HepG2 (cell line): ENCODE results near the gene SLC4A7. TPM values are rescaled to one million over a fixed set of nuclear protein-coding genes. Genes with fewer than 3 reads are reported as not detected.

Source experiments
- ATAC-seq: fragments of 200-7000 bp; cut with Tn5 transposase; 3 replicates; pipeline ENCODE4 v1.9.1; 2020; ENCODE audit warnings: mild to moderate bottlenecking, moderate library complexity
- BruUV-seq: library from RNA; stranded (reverse); fragments of 400-500 nt; replicated peaks from 2 replicates; lab custom pipeline; 2021; lab: Mats Ljungman, UMichigan
- CTCF ChIA-PET: fragments of 300-600 bp; formaldehyde crosslinking; extraction: SDS; loops from one replicate; lab custom pipeline; 2021; ENCODE audit warnings: low total read pairs, inconsistent platforms, low intra/inter-chr PET ratio; lab: Yijun Ruan, JAX
- POLR2A ChIA-PET: fragments of 350-600 bp; sonication (Branson Sonifier 250); formaldehyde crosslinking; loops from one replicate; lab custom pipeline; 2020; ENCODE audit warnings: antibody characterized with exemption, inconsistent platforms; lab: Yijun Ruan, JAX
- DNase-seq: peaks from one replicate; pipeline ENCODE4 v3.0.0-alpha.2; 2015; ENCODE audit warnings: low spot score
- FAIRE-seq: peaks from 3 replicates; lab custom pipeline; 2011; peaks lifted over from hg19 to GRCh38; lab: Jason Lieb, UNC
- H2AFZ ChIP-seq: one replicate; pipeline ENCODE4 v1.6.1; 2011; ENCODE audit warnings: low read length, inconsistent platforms
- H3K27ac ChIP-seq: fragments of 300-600 bp; 3 replicates; pipeline ENCODE4 v1.8.0; 2011; ENCODE audit warnings: mixed run types, mild to moderate bottlenecking, mixed read lengths, low read length, inconsistent platforms; ENCODE audit not compliant: insufficient read depth; ENCODE audit errors: extremely low read length
- H3K27me3 ChIP-seq, 2 experiments: fragments of 200-600 bp in 1 of 2; 2 replicates in 1 of 2; 3 replicates in 1 of 2; pipeline versions ENCODE4 v1.6.0 to v1.8.0; 2011; ENCODE audit warnings: low read length in 2 of 2, mild to moderate bottlenecking in 2 of 2, moderate library complexity in 2 of 2, inconsistent platforms in 1 of 2; ENCODE audit not compliant: insufficient read depth in 2 of 2, control insufficient read depth in 1 of 2
- H3K36me3 ChIP-seq, 2 experiments: fragments of 200-600 bp in 1 of 2; replicated peaks in 1 of 2; 2 replicates in 1 of 2; 3 replicates in 1 of 2; pipeline versions ENCODE4 v1.5.1 to v1.8.0; 2011; ENCODE audit warnings: low read length in 2 of 2, inconsistent platforms in 1 of 2; ENCODE audit not compliant: insufficient read depth in 2 of 2, control insufficient read depth in 1 of 2
- H3K4me1 ChIP-seq: 2 replicates; pipeline ENCODE4 v1.5.1; 2012; ENCODE audit warnings: low read length, inconsistent platforms; ENCODE audit not compliant: insufficient read depth
- H3K4me2 ChIP-seq: 2 replicates; pipeline ENCODE4 v1.6.0; 2011; ENCODE audit warnings: low read depth, low read length, inconsistent platforms
- H3K4me3 ChIP-seq, 3 experiments: fragments of 200-600 bp in 1 of 3; sonication (generic), shearing (Covaris generic) in 1 of 3; replicated peaks in 1 of 3; 2 replicates each; pipeline ENCODE4 v1.5.1; 2011 to 2016; ENCODE audit warnings: low read length in 3 of 3, inconsistent platforms in 2 of 3, low read depth in 2 of 3, mild to moderate bottlenecking in 2 of 3, control low read depth in 1 of 3, mixed read lengths in 1 of 3; ENCODE audit not compliant: insufficient read depth in 1 of 3
- H3K79me2 ChIP-seq: one replicate; pipeline ENCODE4 v1.6.1; 2011; ENCODE audit warnings: low read length, inconsistent platforms; ENCODE audit not compliant: insufficient read depth
- H3K9ac ChIP-seq: 2 replicates; pipeline ENCODE4 v1.6.0; 2011; ENCODE audit warnings: mild to moderate bottlenecking, low read depth, low read length, inconsistent platforms; ENCODE audit not compliant: insufficient read depth
- H3K9me3 ChIP-seq: 2 replicates; pipeline ENCODE4 v1.5.1; 2012; ENCODE audit warnings: mild to moderate bottlenecking, low read length
- H4K20me1 ChIP-seq: 2 replicates; pipeline ENCODE4 v1.6.0; 2011; ENCODE audit warnings: inconsistent platforms, mild to moderate bottlenecking, low read length, moderate library complexity; ENCODE audit not compliant: insufficient read depth
- ATF6 ChIP-seq: sonication (generic); formaldehyde crosslinking; conservative IDR thresholded peaks from 2 replicates; pipeline ENCODE4 v1.4.0; 2020; ENCODE audit warnings: missing genetic modification reagents
- CENPT ChIP-seq: sonication (generic); formaldehyde crosslinking; IDR thresholded peaks from 2 replicates; pipeline ENCODE4 v1.8.0; 2022; ENCODE audit warnings: low read depth, mild to moderate bottlenecking, moderate library complexity, missing genetic modification reagents
- EZH2 ChIP-seq: conservative IDR thresholded peaks from 2 replicates; pipeline ENCODE4 v1.6.1; 2012; ENCODE audit warnings: mild to moderate bottlenecking, low read depth, low read length, moderate library complexity
- HNRNPL ChIP-seq: fragments of 200-400 bp; formaldehyde crosslinking; IDR thresholded peaks from 2 replicates; pipeline ENCODE4 v1.6.1; 2017; ENCODE audit warnings: mild to moderate bottlenecking, low read depth, low read length
- NFKBIZ ChIP-seq: IDR thresholded peaks from 2 replicates; pipeline ENCODE4 v1.6.1; 2018; ENCODE audit warnings: missing genetic modification reagents, missing compliant biosample characterization
- TSC22D2 ChIP-seq: sonication (generic); formaldehyde crosslinking; IDR thresholded peaks from 2 replicates; pipeline ENCODE4 v1.5.1; 2020; ENCODE audit warnings: missing genetic modification reagents, mild to moderate bottlenecking, borderline replicate concordance
- ZNF563 ChIP-seq: sonication (generic); formaldehyde crosslinking; IDR thresholded peaks from 2 replicates; pipeline ENCODE4 v1.8.0; 2022; ENCODE audit warnings: mild to moderate bottlenecking, moderate library complexity, missing genetic modification reagents
- ZNF713 ChIP-seq: sonication (generic); formaldehyde crosslinking; IDR thresholded peaks from 2 replicates; pipeline ENCODE4 v1.4.0; 2020; ENCODE audit warnings: mild to moderate bottlenecking, missing genetic modification reagents
- ZNF720 ChIP-seq: sonication (generic); formaldehyde crosslinking; IDR thresholded peaks from 2 replicates; pipeline ENCODE4 v1.4.0; 2020; ENCODE audit warnings: missing genetic modification reagents
- ZNF780A ChIP-seq: sonication (generic); formaldehyde crosslinking; IDR thresholded peaks from 2 replicates; pipeline ENCODE4 v1.8.0; 2022; ENCODE audit warnings: mild to moderate bottlenecking, missing genetic modification reagents, moderate library complexity
- ZNF879 ChIP-seq: sonication (generic); formaldehyde crosslinking; IDR thresholded peaks from 2 replicates; pipeline ENCODE4 v1.8.1; 2023; ENCODE audit warnings: missing genetic modification reagents
- in situ Hi-C: cut with HindIII; loops from 2 replicates; pipeline ENCODE4 v1.10.0; 2017; ENCODE audit warnings: low pct_unique_long_range_greater_than_20kb; ENCODE audit not compliant: extremely low pct_ligation_motif_present
- intact Hi-C: fragments of 100-400 bp; cut with micrococcal nuclease; formaldehyde crosslinking; loops from one replicate; pipeline ENCODE4 v1.10.0; 2022; ENCODE audit not compliant: unreplicated experiment
- polyA plus RNA-seq, 8 experiments: library from polyadenylated mRNA; depleted of rRNA in 3 of 8; stranded (reverse) in 7 of 8; unstranded in 1 of 8; fragments of >200 nt; fragmentation: Illumina TruSeq in 4 of 8; extraction: Trizol in 4 of 8; gene quantifications; 2 replicates each; pipeline versions ENCODE4 v1.2.1 to v1.2.3, GENCODE V29; 2011 to 2016; ENCODE audit warnings: low read depth in 4 of 8, missing spikeins in 1 of 8, mixed read lengths in 1 of 8; ENCODE audit not compliant: insufficient read depth in 1 of 8
- total RNA-seq, 5 experiments: library from RNA; depleted of rRNA; stranded (reverse); fragments of >200 nt; fragmentation: Illumina TruSeq; extraction: Trizol; gene quantifications; 2 replicates each; pipeline ENCODE4 v1.2.3, GENCODE V29; 2016; ENCODE audit warnings: low read depth in 1 of 5

The SLC4A7 gene
- total and polyA plus RNA-seq, 2 of the 13 experiments (the other 11 are each of a cell fraction or from before 2014, with no cell fraction given): 16.4 to 43.8 TPM

GRCh38 chr3:27428446-27428845 lies 55.7 kb downstream of the SLC4A7 start:
- no TSS peak for BruUV-seq
- TF ChIP-seq ATF6 (CRISPR knock-in tag) (no peak), NFKBIZ (no peak), ZNF720 (CRISPR knock-in tag) (no peak), ZNF879 (CRISPR knock-in tag) (no peak), TSC22D2 (CRISPR knock-in tag) (no peak), HNRNPL (no peak), EZH2 (no peak), ZNF713 (CRISPR knock-in tag) (no peak), CENPT (no peak), ZNF563 (CRISPR knock-in tag) (no peak), ZNF780A (no peak)
- TF ChIP-seq, all 625 proteins: peak for 0
- Histone ChIP-seq H2AFZ (no peak overlapping the region), H3K27me3 (no peaks in the 10 kb centered on the region), H3K27ac (no peak overlapping the region), H3K79me2 (no peaks in the 10 kb centered on the region), H3K4me1 (no peaks in the 10 kb centered on the region), H3K4me2 (no peak overlapping the region), H3K36me3 (peaks cover 11 to 39% of the 10 kb centered on the region in 2 experiments), H3K9ac (no peak overlapping the region), H4K20me1 (no peaks in the 10 kb centered on the region), H3K4me3 (no peak overlapping the region), H3K9me3 (no peaks in the 10 kb centered on the region)
- in situ Hi-C loops (no loop called here), intact Hi-C loops (no loop called here)
- POLR2A ChIA-PET: no interaction called here
- DNase-seq (no peak), ATAC-seq (no peak), FAIRE-seq (no peak)
- CTCF ChIA-PET: no interaction called here
